GOT3 (cell line): ENCODE results near the gene NME2.
"Not testable (repeated sequence)": the region's sequence is repeated elsewhere in the genome, so short reads cannot be mapped to it uniquely, and the experiment has no call there.

Experiments used
- DNase-seq: peaks from one replicate; lab custom pipeline; 2025; ENCODE audit warnings: mixed read lengths; lab: John Stamatoyannopoulos, UW

NME2 gene

DNA sequence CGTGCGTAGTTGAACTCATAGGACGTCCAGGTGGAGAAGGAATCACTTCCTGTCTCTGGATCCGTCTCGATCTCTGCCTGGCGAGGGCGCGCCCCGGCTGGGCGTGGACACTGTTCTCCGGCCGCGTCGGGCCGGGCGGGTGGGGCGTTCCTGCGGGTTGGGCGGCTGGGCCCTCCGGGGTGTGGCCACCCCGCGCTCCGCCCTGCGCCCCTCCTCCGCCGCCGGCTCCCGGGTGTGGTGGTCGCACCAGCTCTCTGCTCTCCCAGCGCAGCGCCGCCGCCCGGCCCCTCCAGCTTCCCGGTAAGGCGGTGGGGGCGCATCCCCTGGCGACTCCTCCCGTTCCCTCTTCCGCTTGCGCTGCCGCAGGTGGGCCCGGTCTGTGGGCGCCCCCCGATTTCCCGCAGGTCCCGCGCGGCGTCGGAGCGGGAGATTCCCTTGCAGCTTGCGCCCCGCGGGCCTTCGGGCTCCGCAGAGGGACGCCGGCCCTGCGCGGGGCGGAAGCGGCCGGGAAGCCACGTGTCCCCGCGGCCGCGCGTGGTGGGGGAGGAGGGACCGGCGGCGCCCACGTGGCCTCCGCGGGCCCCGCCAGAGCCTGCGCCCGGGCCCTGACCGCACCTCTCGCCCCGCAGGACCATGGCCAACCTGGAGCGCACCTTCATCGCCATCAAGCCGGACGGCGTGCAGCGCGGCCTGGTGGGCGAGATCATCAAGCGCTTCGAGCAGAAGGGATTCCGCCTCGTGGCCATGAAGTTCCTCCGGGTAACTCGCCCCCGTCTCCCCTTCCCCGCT, at the start of gene NME2:
Gene NME2, plus strand, starts transcription at position 214 of the 789 bp plus-strand sequence. Its CDS starts 420 bp downstream, at position 634.
- DNase-seq: peak; percentile 45

DNA sequence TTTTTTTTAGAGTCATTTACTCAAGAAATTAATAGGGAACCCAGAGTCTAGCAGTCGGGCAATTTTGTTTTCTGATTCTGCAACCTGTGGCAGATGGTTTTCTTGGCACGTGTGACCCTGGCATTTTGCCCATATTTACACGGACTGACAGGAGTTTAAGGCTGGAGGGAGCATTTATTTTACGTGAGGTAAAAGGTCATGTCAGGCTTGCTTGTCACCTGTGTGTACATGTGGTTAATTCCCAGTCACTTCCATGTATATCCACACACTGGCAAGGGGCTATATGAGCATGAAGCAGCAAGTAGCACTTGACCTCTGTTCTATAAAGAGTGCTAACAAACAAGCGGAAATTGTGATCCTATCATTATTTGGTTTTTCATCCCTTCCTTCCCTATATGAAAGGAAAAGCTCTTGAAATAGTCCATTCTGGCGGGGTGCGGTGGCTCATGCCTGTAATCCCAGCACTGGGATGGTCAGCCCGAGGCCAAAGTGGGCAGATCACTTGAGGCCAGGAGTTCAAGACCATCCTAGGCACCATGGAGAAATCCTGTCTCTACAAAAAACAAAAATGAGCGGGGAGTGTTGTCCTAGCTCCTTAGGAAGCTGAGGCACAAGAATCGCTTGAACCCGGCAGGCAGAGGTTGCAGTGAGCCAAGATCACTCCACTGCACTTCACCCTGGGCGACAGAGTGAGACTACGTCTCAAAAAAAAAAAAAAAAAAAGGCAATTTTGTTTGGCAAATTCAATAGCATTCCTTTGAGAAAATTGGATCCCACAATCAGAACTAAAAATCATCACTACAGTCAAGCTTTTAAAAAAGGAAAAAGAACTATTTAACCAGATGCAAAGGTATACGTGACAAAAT, 47.6 kb upstream of the NME2 start:
- no peak for DNase-seq

DNA sequence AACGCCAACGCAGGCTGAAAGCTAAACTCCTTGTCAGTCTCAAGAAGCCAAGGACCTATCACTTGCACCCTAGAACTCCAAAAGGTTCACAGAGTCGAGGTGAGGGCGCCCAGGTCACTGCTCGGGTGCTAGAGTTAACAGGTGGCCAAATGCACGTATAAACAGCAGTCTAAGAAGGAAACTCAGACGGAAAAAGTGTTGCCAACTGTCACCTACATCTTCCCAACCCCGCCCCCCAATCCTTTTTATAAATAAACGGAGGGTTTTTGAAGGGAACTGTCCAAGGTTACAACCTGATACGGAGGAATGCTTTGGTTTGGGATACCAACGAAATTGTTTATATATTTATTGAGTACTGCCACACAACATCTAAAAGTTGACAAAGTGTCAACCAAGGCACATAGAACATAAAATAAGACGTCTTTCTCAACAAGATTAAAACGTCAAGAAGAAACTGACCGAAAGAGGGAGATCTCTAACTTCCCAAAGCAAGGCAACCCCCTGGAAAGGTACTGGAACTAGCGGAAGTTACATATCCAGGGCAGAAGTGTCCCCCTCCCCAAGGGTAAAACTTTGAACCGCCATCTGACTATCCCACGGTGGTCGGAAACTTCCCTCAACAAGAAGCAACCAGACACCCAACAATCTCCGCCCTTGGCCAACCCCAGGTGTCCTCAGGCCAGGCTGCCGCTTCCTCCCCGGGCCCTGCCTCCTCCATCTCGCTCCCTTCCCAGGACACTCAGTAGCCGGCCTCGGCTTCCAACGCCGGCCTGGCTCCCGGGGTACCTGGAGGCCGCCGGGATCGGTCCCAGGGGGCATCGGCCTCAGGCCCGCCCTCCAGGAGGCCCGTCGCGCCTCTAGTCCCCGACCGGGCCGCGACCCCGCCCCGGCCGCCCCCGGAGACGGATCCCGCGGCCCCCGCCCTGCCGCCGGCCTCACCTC, 46.5 kb upstream of the NME2 start:
- DNase-seq: no peak

DNA sequence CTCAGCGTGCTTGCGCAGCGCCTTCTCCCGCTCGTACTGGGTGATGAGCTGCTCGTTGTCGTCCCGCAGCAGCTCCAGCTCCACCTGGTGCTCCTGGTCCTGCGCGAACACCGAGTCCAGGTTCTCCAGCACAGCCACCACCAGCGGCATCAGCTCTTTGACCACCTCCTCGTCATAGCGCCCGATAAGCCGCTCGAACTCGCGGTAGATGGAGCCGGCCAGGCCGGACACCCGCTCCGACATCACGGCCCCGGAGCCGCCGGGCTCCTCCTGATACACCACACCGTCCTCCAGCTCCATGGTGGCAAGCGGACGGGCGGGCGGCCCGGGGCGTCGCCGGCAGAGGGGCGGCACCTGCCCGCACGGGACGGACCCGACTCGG, 45.9 kb upstream of the NME2 start:
- peak; percentile 49 for DNase-seq

DNA sequence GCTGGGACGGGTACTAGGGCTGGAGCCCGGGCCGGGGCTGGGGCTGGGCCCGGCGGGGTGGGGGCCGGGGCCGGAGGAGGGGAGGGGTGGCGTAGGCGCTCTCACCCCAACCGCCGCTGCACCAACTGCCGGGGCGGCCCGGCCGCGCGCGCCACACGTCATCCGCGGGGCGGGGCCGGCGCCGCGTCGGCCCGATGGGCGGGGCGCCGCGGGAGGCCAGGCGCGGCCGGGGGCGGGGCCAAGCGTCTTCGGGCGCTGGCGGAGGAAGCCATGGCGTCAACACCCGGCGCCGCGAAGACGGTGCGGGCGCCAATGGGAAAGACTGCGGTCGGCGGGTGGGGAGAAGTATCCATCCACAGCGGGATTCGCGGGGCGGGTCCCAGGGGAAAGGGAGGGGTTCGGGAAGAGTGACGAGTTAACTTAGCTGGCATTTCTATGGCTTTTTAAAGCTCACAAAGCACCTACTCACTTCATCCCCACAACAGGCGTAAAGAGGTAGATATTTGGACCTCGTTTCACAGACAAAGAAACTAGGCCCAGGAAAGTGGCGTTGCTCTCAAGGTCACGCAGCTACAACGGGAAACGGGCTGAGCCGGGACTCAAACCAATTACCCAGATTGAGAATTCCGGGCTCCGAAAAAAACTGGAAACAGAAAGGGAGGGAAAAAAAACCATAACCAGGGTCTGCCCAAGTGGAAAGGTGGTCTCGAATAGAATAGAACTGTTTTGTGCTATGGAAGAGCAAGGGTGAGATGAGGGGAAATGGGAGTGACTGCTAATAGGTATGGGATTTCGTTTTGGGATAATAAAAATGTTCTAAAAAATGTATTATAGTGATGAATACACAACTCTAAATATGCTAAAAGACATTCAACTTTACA, 45.2 kb upstream of the NME2 start, which contains the start of gene SPAG9:
Gene SPAG9, minus strand, starts transcription at position 130 of the 881 bp plus-strand sequence. CDS start 212 bp downstream, outside the sequence.
- peak; percentile 91 for DNase-seq

DNA sequence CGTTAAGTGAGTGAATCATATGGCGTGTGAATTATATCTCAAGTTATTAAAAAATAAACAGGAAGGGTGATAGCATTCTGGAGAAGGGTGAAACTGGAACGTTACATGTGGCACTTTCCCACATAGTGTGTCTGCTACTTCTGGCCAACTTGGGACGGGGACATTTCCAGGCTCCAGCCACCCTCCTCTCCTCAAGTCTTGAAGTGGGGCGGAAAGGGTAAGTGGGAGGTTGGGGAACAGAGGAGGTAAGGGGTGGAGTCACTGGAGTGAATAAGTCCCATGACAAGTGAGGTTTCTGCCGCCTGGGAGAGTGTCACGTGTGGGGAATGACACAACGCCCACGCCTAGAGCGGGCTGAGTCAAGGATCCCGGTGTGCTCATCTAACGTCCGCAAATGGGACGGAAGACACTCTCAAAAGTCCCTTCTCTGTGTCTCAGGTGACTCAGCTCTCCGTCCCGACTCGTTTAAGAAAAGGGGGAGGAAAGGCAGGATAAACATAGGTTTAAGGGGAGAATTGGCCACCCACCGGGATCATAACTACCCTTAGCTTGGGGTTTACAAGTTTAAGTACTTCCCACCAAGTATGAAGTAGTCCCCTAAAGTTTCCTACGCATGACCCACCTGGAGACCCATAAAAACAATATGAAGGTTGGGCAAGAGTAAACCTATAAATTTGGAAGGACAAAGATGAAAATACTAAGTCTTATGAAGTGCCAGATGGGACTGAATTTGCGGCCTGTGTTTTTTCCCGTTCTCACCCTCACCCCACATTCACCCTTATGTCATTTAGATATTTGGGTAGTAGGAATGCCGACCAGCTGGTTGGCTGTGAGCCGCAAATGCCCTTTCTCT, 44.4 kb upstream of the NME2 start:
- DNase-seq: no peak

DNA sequence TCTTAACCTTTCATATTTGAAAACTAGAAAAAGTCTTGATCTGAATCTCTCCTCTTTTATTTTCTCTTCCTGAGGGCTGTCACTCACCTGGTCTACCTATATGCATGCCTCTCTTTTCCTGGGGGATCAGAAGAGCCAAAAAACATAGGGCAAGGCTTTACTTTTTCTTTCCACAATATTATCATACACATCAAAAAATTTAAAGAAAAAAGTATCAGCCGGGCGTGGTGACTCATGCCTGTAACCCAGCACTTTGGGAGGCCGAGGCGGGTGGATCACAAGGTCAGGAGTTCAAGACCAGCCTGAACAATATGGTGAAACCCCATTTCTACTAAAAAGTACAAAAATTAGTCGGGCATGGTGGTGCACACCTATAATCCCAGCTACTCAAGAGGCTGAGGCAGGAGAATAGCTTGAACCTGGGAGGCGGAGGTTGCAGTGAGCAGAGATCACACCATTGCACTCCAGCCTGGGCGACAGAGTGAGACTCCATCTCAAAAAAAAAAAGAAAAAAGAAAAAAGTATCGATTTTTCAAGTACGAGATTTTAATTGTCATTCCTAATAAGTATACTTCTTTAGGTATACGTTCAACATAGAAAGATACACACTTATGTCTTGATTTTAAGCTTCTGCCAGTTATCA, 43.6 kb upstream of the NME2 start:
- DNase-seq: not testable (repeated sequence)

DNA sequence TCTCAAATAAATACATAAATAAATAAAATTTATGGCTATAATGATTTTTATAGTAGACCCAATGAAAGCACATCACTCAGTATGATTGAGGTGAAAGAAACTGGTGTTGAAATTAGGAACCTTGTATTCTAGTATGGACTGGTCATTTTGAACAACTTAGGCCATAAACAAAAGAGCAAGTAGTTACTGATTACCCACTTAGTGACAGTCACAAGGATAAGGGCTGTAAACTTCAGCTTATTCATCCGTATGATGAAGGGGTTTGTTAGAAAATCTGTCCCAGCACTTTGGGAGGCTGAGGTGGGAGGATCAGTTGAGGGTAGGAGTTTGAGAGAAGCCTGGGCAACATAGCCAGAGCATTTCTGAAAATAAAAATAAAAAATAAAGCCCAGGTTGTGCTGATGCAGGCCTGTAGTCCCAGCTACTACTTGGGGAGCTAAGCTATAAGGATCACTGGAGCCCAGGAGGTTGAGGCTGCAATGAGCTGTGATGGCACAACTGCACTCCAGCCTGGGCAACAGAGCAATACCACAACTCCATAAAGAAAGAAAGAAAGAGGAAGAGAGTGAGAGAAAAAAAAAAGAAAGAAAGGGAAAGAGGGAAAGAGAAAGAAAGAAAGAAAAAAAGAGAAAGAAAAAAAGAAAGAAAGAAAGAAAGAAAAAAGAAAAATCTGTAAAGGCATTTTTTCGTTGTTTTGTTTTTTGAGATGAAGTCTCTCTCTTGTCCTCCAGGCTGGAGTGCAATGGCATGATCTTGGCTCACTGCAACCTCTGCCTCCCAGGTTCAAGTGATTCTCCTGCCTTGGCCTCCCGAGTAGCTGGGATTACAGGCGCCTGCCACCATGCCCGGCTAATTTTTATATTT, 41.3 kb upstream of the NME2 start:
- no peak for DNase-seq

DNA sequence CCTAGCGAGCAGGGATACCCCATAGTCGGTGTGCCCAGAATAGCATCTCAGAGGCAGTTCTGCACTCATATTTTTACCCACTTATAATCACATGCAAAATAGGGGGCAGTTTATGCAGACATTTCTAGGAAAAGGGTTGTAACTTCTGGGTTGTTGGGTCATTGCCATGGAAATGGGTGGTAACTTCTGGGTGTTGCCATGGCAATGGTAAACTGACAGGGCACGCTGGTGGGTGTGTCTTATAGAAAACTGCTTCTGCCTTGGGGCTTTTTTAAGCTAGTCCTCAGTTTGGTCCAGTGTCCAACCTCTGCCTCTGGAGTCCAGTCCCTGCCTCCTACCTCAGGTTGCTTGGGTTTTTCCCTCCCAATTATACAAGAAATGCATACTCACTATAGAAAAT, 38.1 kb upstream of the NME2 start:
- DNase-seq: no peak

DNA sequence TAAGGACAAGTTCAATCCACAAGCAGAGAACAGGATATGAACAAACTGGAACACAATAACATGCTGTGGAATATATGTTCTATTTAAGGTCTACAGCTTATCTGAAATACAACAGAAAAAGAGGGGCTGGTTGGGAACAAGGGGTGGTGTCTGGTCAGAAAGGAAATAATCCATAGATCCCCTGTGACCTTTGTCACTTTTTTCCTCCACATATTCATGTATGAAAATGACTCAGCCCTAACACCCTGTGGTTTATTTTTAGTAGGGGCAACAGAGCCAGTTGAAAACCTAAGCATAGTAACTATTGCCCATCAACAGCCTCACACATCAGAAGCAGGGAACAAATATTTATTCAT, 33.3 kb upstream of the NME2 start:
- DNase-seq: no peak

DNA sequence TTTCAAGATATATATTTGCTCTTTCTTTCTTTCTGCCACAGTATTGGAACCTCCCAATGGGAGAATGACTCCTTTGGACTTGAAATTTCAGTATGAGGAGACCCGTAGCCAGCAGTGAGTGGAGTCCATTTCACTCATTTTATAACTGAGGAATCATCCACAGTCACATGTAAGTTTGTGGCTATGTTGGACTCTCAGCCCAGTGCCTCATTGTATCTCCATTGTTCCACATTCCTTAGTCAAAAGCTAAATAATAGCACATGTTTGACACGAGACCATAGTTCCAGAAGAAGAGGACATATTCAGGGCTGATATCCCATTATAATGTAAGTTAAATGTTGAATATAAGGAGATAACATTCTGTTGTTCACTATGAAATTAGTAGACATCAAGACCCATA, 32.8 kb upstream of the NME2 start:
- no peak for DNase-seq

DNA sequence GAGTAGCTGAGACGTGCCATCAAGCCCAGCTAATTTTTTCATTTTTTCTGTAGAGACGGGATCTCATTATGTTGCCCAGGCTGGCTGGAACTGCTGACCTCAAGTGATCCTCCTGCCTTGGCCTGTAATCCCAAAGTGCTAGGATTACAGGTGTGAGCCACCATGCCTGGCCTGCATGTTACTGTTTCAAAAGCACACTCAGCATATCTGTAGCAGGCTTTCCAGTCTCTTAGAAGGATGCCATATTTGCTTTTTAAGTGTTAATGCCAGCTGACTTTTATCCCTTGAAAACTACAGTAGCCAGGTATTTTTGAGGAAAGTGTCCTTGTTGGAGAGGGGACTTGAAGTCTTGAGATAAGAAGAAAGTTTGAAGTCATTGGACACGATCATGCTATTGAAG, 30.3 kb upstream of the NME2 start:
- no peak for DNase-seq

DNA sequence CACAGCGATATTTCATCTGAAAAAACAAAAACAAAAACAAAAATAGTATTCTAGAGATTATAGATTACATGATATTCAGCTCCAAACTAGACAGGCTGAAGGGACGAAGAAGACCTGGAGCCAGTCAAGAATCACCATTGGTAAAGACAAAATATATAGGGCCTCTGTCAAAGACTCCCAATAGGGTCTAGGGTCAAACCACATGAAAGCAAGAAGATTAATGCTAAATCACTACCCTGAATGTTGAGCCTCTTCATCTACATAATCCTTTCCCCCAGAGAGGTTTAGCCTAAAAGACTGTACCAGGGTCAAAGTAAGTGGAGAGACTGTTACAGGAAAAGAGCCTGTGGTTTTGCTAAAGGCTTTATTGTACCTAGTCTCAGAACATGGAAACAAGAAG, 23.6 kb upstream of the NME2 start:
- DNase-seq: no peak

DNA sequence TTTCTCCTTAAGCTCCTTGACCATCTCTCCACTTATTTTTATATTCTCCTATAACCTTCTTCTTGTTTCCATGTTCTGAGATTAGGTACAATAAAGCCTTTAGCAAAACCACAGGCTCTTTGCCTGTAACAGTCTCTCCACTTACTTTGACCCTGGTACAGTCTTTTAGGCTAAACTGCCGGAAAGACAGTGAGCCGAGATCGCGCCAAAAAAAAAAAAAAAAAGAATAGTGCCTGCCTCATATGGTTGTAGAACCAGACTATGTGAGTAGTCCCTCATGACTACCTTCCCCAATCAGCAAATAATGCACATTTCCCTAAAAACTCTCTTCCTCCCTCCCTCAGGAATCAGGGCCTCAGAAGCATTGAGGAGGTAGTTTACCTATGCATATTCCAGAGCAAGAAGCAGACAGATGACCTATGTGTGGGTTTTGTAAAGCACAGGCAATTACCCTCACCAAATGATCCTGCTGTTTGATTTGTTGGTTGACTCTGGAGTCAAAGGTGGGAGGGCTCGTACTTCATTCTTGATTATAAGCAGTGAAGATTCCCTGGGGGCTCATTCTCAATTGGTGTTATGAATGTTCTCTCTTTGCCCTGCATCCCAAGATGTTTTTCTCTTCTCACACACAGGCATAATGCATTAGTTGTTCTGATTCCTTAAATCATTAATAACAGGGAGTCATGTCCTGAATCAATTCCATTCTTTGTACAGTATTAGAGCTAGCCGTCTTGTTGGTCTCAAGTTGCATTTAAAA, 21.8 kb upstream of the NME2 start:
- DNase-seq: no peak

DNA sequence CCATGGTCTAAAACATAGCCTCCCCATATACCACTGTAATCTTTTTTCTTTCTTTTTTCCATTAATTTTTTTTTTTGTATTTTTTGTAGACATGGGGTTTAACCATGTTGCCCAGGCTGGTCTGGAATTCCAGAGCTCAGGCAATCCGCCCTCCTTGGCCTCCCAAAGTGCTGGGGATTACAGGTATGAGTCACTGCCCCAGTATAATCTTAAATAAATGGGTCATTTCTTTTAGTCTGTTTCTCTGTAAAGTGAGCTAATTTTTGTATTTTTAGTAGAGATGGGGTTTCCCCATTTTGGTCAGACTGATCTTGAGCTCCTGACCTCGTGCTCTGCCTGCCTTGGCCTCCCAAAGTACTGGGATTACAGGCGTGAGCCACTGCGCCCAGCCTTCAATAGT, 18.6 kb upstream of the NME2 start:
- no peak for DNase-seq

DNA sequence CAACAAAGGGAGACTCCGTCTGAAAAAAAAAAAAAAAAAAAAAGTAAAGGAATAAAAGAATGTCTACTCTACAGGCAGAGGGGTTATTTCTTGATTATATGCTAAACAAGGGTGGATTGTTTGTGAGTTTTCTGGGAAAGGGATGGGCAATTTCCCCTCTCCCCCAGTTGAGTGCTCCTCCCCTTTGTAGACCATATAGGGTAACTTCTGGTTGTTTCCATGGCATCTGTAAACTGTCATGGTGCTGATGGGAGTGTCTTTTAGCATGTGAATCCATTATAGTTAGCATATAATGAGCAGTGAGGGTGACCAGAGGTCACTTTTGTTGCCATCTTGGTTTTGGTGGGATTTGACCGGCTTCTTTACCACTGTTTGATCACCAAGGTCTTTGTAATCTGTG, 17.0 kb upstream of the NME2 start:
- no peak for DNase-seq

DNA sequence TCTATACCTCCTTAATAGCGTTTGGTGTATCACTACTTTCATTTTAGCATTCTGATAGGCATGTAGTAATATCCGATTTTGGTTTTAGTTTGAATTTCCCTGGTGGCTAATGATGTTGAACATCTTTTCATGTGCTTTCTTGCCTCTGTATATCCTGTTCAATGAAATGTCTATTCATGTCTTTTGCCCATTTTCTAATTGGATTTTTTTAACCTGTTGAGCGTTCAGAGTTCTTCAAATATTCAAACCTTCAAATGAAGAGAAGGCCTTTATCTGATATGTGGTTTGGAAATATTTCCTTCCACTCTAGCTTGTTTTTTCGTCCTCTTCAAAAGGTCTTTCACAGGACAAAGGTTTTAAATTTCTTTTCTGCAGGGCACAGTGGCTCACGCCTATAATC, 15.3 kb upstream of the NME2 start:
- DNase-seq: no peak

DNA sequence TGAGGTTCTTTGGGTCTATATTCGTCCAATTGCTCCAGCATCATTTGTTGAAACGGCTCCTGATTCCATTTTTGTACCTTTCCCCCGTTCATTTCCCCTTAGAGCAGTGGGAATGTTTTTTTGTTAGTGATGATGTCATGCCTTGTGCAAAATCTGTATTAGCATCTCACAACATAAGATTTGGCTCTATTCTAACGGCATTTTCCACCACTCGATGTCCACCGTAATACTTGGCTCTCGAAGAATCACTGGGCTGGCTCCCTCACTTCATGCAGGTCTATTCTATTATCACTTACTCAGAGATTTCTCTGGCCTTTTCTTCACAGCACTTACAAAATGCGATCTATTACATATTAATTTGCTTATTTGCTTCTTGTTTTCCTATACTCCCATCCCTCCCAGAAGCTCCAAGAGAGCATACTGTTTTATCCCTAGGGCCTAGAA, 13.4 kb upstream of the NME2 start:
- no peak for DNase-seq
